NCI-H774 (cell line): Measurements from ENCODE around the gene IFNA21.
"Not testable (repeated sequence)": the region's sequence is repeated elsewhere in the genome, so short reads cannot be mapped to it uniquely, and the experiment has no call there.

Source experiments
- DNase-seq: peaks from one replicate; lab custom pipeline; 2025; lab: John Stamatoyannopoulos, UW

The IFNA21 gene

DNA sequence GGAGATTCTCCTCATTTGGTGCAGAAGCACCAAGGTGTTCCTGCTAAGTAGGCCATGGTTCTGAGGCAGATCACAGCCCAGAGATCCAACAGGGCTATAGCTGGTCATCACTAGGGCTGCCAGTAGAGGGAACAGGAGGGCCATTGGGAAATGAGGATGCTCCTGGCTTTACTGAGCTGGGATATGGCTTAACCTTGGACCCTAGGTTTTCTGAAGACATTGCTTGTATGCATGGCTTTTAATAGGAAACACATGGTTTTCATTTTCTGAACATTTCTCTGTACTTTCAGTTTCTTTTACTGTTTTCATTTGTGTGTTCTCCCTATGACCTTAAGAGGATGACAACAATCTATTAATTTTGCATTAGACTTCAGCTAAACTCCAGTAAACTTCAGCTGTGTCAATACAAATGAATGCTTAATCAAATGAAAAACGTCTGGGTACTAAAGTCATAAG is 25.0 kb downstream of the IFNA21 start, which contains the start of gene IFNW1:
IFNW1 (minus strand) TSS at position 406 of the 456 bp plus-strand sequence; CDS start at position 144, 262 bp downstream.
- DNase-seq = no peak

- DNase-seq = no peak
Observed at GRCh38 chr9:21137020-21137419, 29.4 kb downstream of the IFNA21 start.

DNA sequence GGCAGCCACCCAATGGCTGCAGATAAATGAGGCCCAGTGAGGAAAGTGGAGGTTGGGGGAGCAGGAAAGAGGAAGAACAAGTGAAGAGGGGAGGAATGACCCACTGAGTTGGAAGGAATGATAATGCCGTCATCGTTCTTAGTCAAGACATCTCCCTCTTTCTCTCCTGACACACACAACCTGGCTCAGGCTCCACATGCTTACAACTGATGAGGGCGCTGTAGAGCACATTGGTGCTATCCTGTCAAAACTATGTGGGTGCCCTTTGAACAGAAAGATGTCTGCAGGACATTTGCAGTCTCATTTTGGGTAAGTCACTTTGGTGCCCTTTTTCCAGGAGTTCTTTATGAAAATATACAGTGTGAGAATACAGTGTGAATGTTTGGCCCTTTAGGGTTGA is 30.7 kb downstream of the IFNA21 start:
- DNase-seq = no peak

DNA sequence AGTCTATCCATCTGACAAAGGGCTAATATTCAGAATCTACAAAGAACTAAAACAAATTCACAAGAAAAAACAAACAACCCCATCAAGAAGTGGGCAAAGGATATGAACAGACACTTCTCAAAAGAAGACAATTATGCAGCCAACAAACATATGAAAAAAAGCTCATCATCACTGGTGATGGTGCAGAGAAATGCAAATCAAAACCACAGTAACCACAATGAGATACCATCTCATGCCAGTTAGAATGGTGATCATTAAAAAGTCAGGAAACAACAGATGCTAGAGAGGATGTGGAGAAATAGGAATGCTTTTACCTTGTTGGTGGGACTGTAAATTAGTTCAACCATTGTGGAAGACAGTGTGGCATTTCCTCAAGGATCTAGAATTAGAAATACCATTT is 38.3 kb downstream of the IFNA21 start:
- not testable (repeated sequence) for DNase-seq

GRCh38 chr9:21121595-21122251 is 44.7 kb downstream of the IFNA21 start:
- DNase-seq = no peak

DNA sequence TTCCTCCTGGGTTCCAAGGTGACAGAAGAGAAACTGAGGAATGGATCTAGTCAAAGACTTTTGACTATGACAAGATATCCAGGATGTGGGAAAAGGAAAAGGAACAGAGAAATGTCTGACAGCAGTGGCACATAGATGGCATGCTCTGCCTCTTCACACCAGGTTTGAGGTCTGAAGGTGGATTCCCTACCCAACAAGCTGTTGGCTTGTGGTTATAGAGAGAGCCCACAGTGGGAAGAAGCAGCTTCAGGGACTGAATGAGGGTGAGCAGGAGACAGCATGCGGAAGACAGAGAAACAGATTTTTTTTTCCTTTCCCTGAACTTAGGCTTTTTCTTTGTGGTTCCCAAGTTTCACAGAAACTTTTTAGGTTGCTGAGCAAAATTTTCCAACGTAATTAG is 45.4 kb downstream of the IFNA21 start:
- no peak for DNase-seq

DNA sequence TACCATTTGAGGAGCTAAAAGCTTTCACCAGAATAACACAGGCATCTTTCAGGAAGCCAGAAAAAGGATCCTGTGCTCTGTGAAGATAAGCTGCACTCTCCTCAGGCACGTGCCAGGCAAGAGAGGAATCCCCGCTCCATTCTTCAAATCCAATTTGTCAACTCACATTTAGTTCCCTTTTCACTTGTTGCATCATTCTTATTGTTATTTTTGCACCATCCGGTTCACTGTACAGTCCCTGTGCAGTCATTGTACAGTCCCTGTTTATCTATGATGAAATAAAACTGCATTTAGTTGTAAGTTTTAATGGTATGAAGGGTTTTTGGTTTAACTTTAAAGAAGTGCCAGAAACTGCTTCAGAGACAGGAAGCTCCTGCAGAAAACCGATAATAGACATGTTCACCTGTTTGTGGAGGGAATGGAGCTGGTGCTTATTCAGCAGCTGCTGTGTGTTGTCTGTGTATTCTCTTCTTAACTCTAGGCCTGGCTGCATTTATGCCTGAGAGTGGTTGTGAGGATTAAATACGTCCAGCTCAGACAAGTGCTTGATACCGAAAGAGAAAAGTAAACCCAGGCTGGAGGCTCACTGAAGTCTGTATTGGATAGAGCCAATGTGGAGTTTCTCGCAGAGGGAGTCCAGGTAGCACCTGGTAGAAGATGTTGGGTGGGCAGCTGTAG is 47.2 kb downstream of the IFNA21 start:
- DNase-seq = peak; percentile 49
